ENCODE measurements around the gene VPS50. TPM values are rescaled to one million over a fixed set of nuclear protein-coding genes. Genes with fewer than 3 reads are reported as not detected.

VPS50 gene
- total and polyA plus RNA-seq, 10 of the 15 experiments (the other 5 are each of a cell fraction or from before 2014, with no cell fraction given) = 4.0 to 22.0 (median 16.2) TPM

- TF ChIP-seq ZBTB40 (IDR thresholded peaks at IDR 0.05; ENCODE audit: borderline replicate concordance) (no peak), RAD21 (IDR thresholded peaks at IDR 0.05; ENCODE audit: insufficient read depth, low read depth, low read length) (no peak), TAF1 (IDR thresholded peaks at IDR 0.05; ENCODE audit: borderline replicate concordance, low read depth, low read length) (no peak), ZSCAN29 (IDR thresholded peaks at IDR 0.05) (no peak), ZBTB11 (CRISPR knock-in tag; IDR thresholded peaks at IDR 0.05) (no peak), IKZF2 (IDR thresholded peaks at IDR 0.05) (no peak)
These were observed 66.0 kb downstream of the VPS50 start (continued) for GRCh38 chr7:93298206-93298605.
